Posterior cingulate gyrus (tissue), 11 donors: Measurements from ENCODE around the gene BATF2.

Experiments used
- DNase-seq, 10 donors: peaks; one replicate each; pipeline versions ENCODE4 v3.0.0 to v3.0.0-alpha.2; 2020 to 2021; ENCODE audit warnings: mixed read lengths in 3 of 10
- intact Hi-C: fragments of 100-400 bp; cut with DNase I; formaldehyde crosslinking; loops from one replicate; pipeline ENCODE4 v1.15.1; 2023

The BATF2 gene

GRCh38 chr11:64974124-64974523 lies 22.6 kb downstream of the BATF2 start:
- intact Hi-C loops = no loop called here
- DNase-seq = no peak

DNA sequence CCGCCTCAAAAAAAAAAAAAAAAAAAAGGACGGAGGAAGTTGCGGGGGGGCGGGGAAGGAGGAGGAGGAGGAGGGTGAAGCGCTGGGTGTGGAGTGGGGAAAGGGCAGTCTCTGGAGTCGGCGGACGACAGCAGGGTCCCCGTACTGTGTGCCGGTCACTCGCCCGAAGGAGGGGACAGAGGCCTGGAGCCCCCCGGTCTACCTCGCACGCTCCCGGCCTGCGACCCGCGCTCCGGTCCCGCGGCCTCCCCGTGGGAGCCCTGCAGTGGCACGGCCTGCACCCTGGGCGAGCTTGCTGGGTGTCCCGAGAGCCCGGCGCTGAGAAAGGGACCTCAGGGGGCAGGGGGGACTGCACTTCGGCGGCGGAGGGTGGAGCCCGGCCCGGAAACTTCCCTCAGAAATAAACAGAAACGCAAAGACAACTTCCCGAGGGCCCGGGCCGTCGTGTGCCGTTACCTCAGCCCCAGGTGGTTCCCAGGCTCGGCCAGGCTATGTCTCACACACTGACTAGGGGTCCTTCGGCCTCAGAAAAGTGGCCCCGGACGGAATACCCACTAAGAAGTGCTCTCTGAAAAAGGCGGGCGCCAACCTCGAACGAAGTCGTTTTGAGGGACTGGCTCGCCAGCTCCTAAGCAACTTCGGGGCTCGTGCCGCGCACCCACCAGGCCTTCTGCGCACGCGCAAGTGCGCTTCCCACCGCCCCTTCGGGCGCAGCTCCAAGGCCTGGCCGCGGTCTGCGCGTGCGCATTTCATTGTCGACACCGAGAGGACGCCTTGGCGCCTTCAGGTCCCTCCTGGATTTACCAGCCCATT lies 25.1 kb downstream of the BATF2 start, which contains the start of gene MAJIN:
Gene MAJIN, minus strand, starts transcription at position 688 of the 813 bp plus-strand sequence. CDS start 12,703 bp downstream, outside the sequence.
- intact Hi-C loops = no loop called here
- peak in 9 of 10 donors; percentile 25 to 93 (median 59) for DNase-seq

- intact Hi-C loops = no loop called here
- no peak for DNase-seq
Measured at GRCh38 chr11:64970731-64971151, 26.0 kb downstream of the BATF2 start.

- DNase-seq = no peak
- intact Hi-C loops = no loop called here
Measured at GRCh38 chr11:64969209-64969608, 27.6 kb downstream of the BATF2 start.

DNA sequence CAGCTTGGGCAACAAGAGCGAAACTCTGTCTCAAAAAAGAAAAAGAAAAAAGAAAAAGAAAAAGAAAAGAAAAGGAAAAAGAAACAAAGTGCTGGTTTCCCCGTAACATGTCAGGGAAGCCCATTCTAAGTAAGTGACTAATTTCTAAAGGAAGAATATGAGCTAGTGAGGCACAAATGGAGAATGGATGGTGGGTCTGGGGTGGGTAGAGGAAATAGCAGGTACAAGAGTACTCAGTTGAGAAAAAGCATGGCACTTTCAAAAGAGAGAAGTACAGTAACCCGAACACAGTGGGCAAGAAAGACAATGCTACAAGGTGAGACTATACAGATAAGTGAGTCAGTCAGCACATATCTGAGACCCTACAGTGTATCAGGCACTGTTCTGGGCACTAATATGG lies 29.4 kb downstream of the BATF2 start:
- no peak for DNase-seq
- intact Hi-C loops = no loop called here

DNA sequence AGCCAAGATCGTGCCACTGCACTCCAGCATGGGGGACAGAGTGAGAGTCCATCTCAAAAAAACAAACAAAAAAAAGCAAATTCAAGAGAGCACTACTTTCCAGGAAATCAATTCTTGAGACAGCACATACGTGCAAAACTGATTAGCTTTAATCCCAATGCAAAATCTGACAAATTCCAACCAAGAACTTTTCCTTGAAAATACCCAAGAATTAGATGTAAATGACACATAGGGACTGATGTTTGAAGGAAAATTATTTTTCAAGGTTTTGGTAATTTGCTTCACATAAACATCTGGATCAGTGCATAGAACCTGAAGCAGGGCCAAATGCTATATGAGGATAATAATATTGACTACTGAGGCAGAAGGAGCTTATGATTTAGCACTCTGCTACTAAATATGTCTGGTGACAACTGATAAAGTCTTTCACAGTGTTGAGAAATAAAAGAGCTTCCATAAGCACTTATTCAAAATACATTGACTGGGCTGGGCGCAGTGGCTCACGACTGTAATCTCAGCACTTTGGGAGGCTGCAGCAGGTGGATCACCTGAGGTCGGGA lies 33.6 kb downstream of the BATF2 start:
- intact Hi-C loops = no loop called here
- DNase-seq = no peak

DNA sequence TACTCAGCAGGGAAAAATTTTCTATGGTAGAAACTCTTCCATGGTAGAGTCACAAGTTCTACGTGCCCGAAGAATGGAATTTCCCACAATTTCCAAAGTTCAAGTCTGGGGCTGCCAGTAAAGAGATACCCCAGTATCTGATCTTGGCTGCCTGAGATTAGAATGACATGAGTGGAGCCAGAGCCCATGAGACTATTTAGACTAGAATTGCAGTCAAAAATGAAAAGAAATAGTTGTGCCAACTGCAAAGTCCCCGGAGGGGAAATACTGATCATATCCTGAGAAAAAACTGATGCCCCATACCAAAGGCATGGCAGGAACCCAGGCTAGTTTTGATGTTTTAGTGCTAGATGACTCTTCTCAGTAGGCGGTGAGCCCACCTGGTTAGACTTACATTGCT lies 36.1 kb downstream of the BATF2 start:
- no peak for DNase-seq
- intact Hi-C loops = no loop called here

GRCh38 chr11:64959498-64959897 lies 37.3 kb downstream of the BATF2 start:
- DNase-seq = no peak
- intact Hi-C loops = no loop called here

DNA sequence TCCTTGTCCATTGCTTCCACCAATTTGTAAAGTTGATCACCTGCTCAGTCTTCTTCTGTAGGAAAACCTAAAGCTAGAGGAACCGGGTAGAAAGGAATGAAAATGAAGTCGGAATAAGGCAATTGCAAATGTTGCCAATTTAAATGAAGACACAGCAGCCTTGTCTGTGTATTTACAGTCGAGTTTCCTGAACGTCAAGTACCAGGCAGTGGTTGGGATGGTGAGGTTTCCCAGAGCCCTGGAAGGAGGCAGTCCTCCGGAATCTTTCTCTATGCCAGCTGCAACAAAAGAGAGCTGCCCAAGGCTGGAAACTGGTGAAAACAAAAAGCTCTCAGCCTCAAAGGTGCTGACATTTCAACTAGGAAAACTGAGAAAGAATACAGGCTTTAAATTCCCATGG lies 42.6 kb downstream of the BATF2 start:
- intact Hi-C loops = no loop called here
- no peak for DNase-seq

DNA sequence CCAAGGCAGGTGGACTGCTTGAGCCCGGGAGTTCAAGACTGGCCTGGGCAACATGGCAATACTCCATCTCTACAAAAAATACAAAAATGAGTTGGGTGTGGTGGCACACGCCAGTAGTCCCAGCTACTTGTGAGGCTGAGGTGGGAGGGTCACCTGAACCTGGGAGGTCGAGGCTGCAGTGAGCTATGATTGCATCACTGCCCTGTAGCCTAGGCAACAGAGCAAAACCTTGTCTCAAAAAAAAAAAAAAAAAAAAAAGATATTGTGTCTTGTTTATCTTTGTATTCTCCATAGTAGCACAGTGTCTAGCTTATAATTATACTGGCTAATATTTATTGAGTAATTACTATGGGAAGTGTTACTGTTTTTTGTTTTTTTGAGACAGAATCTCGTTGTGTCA lies 45.2 kb downstream of the BATF2 start:
- intact Hi-C loops = no loop called here
- DNase-seq = no peak

DNA sequence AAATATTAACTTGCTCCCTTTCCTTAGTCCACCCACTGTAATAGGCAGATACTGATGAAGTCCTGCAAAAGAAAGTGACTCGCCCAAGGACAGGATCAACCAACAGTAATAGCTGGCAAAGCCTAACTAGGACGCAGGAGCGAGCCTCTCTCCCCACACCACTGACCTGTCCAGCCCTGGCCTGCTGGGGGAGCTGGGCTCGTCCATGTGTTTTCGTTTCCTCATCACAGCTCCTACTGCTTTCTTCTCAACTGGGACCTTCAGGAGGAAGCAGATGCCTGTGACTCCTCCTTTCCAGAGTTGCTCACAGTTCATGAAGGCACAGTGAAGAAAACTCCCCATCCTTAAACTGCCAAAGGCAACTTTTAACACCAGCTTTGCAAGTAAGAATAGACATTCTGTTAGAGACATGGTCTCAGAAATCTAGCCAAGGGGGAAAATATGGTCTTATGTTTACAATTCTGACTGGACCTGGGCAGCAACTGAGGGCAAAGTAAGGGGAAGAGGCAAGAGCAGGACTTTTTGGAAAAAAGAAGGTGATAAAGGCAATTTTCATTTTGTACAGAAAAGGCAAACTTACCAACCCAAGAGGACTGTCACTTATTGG lies 49.5 kb downstream of the BATF2 start:
- intact Hi-C loops = no loop called here
- no peak for DNase-seq
